WTC11 (cell line): ENCODE measurements around the gene CRTC3. TPM values are rescaled to one million over a fixed set of nuclear protein-coding genes. Genes with fewer than 3 reads are reported as not detected.

Experiments
- ATAC-seq: fragments of 200-7000 bp; cut with Tn5 transposase; 2 replicates; pipeline ENCODE4 v1.10.0; 2021; ENCODE audit warnings: mild to moderate bottlenecking, moderate library complexity
- CTCF ChIA-PET: fragments of 300-600 bp; sonication (Branson Sonifier 250); formaldehyde crosslinking; loops from one replicate; lab custom pipeline; 2021; ENCODE audit warnings: antibody characterized with exemption; lab: Charles Lee
- POLR2A ChIA-PET: fragments of 350-600 bp; sonication (Branson Sonifier 250); formaldehyde crosslinking; loops from one replicate; lab custom pipeline; 2021; ENCODE audit warnings: antibody characterized with exemption; lab: Charles Lee
- DNase-seq: peaks from one replicate; pipeline ENCODE4 v3.0.0; 2021; ENCODE audit warnings: low spot score
- H3K27ac Mint-ChIP-seq: 2 replicates; pipeline ENCODE4 v1.8.0; 2021; ENCODE audit warnings: mixed read lengths
- H3K27me3 Mint-ChIP-seq: 2 replicates; pipeline ENCODE4 v1.8.0; 2021; ENCODE audit warnings: low read depth, mild to moderate bottlenecking, moderate library complexity, mixed read lengths
- H3K36me3 Mint-ChIP-seq: 2 replicates; pipeline ENCODE4 v1.8.0; 2021; ENCODE audit warnings: mixed read lengths
- H3K4me1 Mint-ChIP-seq: 2 replicates; pipeline ENCODE4 v1.8.0; 2022; ENCODE audit warnings: mixed read lengths
- H3K4me3 Mint-ChIP-seq: 2 replicates; pipeline ENCODE4 v1.8.0; 2021; ENCODE audit warnings: mild to moderate bottlenecking, moderate library complexity, mixed read lengths
- H3K9me3 Mint-ChIP-seq: 2 replicates; pipeline ENCODE4 v1.8.0; 2021; ENCODE audit warnings: mixed read lengths
- AFF4 ChIP-seq: sonication (generic); formaldehyde crosslinking; IDR thresholded peaks from 2 replicates; pipeline ENCODE4 v1.8.1; 2023; ENCODE audit warnings: mild to moderate bottlenecking, missing genetic modification reagents, borderline replicate concordance
- ARID4B ChIP-seq: sonication (generic); formaldehyde crosslinking; IDR thresholded peaks from 2 replicates; pipeline ENCODE4 v1.8.0; 2023; ENCODE audit warnings: missing genetic modification reagents, mild to moderate bottlenecking, borderline replicate concordance
- CDX4 ChIP-seq: fragments of 250-450 bp; sonication (Bioruptor Pico); IDR thresholded peaks from 2 replicates; pipeline ENCODE4 v1.9.0; 2021; ENCODE audit warnings: moderate library complexity, mild to moderate bottlenecking, inconsistent platforms, borderline replicate concordance
- CREM ChIP-seq: sonication (generic); formaldehyde crosslinking; IDR thresholded peaks from 2 replicates; pipeline ENCODE4 v1.8.1; 2022; ENCODE audit warnings: mild to moderate bottlenecking, missing genetic modification reagents, moderate library complexity
- E2F1 ChIP-seq: sonication (generic); formaldehyde crosslinking; IDR thresholded peaks from 2 replicates; pipeline ENCODE4 v1.8.0; 2022; ENCODE audit warnings: mild to moderate bottlenecking, missing genetic modification reagents
- ESRRA ChIP-seq: sonication (generic); formaldehyde crosslinking; IDR thresholded peaks from 2 replicates; pipeline ENCODE4 v1.8.1; 2022; ENCODE audit warnings: mild to moderate bottlenecking, missing genetic modification reagents, borderline replicate concordance
- HMGXB4 ChIP-seq: sonication (generic); formaldehyde crosslinking; IDR thresholded peaks from 2 replicates; pipeline ENCODE4 v1.8.1; 2023; ENCODE audit warnings: mild to moderate bottlenecking, moderate library complexity, missing genetic modification reagents
- IRF2 ChIP-seq: sonication (generic); formaldehyde crosslinking; IDR thresholded peaks from 2 replicates; pipeline ENCODE4 v1.8.0; 2022; ENCODE audit warnings: low read depth, missing genetic modification reagents, borderline replicate concordance
- PRDM15 ChIP-seq: sonication (generic); formaldehyde crosslinking; IDR thresholded peaks from 2 replicates; pipeline ENCODE4 v1.8.0; 2022; ENCODE audit warnings: missing genetic modification reagents
- RELA ChIP-seq: sonication (generic); formaldehyde crosslinking; IDR thresholded peaks from 2 replicates; pipeline ENCODE4 v1.8.1; 2022; ENCODE audit warnings: missing genetic modification reagents, mild to moderate bottlenecking, borderline replicate concordance
- SMAD3 ChIP-seq: sonication (generic); formaldehyde crosslinking; IDR thresholded peaks from 2 replicates; pipeline ENCODE4 v1.8.0; 2022; ENCODE audit warnings: missing genetic modification reagents, mild to moderate bottlenecking, borderline replicate concordance
- SMAD4 ChIP-seq: sonication (generic); formaldehyde crosslinking; IDR thresholded peaks from 2 replicates; pipeline ENCODE4 v1.8.0; 2022; ENCODE audit warnings: mild to moderate bottlenecking, missing genetic modification reagents
- SOX15 ChIP-seq: fragments of 250-450 bp; sonication (Bioruptor Pico); IDR thresholded peaks from 2 replicates; pipeline ENCODE4 v1.9.0; 2021; ENCODE audit warnings: mild to moderate bottlenecking
- SP1 ChIP-seq: sonication (generic); formaldehyde crosslinking; conservative IDR thresholded peaks from 2 replicates; pipeline ENCODE4 v1.8.1; 2022; ENCODE audit warnings: missing genetic modification reagents
- TEAD4 ChIP-seq: sonication (generic); formaldehyde crosslinking; IDR thresholded peaks from 2 replicates; pipeline ENCODE4 v1.8.0; 2022; ENCODE audit warnings: mild to moderate bottlenecking, missing genetic modification reagents
- ZNF232 ChIP-seq: sonication (generic); formaldehyde crosslinking; IDR thresholded peaks from 2 replicates; pipeline ENCODE4 v1.8.0; 2022; ENCODE audit warnings: mild to moderate bottlenecking, missing genetic modification reagents
- ZNF532 ChIP-seq: fragments of 250-450 bp; sonication (Bioruptor Pico); IDR thresholded peaks from 2 replicates; pipeline ENCODE4 v1.9.0; 2021; ENCODE audit warnings: mild to moderate bottlenecking, borderline replicate concordance
- total RNA-seq: library from RNA; stranded (reverse); gene quantifications from 3 replicates; pipeline ENCODE4 v1.2.3, GENCODE V29; 2021

The CRTC3 gene
- total RNA-seq, 1 experiment from 2014 or later, result 8.4 TPM

GRCh38 chr15:90531147-90531546, 1.4 kb downstream of the CRTC3 start (continued):
- TF ChIP-seq SMAD3 (no peak), E2F1 (no peak), SMAD4 (CRISPR knock-in tag) (no peak), HMGXB4 (no peak), CREM (CRISPR knock-in tag) (no peak), SP1 (CRISPR knock-in tag) (no peak), ARID4B (no peak), RELA (CRISPR knock-in tag) (no peak), CDX4 (CRISPR knock-in tag) (no peak), ZNF532 (CRISPR knock-in tag) (no peak), IRF2 (no peak)

- Mint-ChIP-seq H3K36me3 (no peaks in the 10 kb centered on the region), H3K9me3 (no peaks in the 10 kb centered on the region), H3K4me1 (peaks cover 8% of the 10 kb centered on the region), H3K27ac (no peak overlapping the region), H3K27me3 (peaks cover 33% of the 10 kb centered on the region), H3K4me3 (no peak overlapping the region)
- DNase-seq (no peak), ATAC-seq (no peak)
- ChIA-PET POLR2A (no interaction called here), CTCF (interaction anchor here (1.4 to 1.7 kb wide), 2 partner anchors 113 to 215 kb away, joined by 3 to 5 read pairs; no protein-coding TSS in a partner anchor)
- TF ChIP-seq ESRRA (CRISPR knock-in tag) (no peak), AFF4 (CRISPR knock-in tag) (no peak), SOX15 (CRISPR knock-in tag) (no peak), TEAD4 (CRISPR knock-in tag) (no peak), ZNF232 (CRISPR knock-in tag) (no peak), PRDM15 (CRISPR knock-in tag) (no peak)
Measured at GRCh38 chr15:90535254-90535653, 5.5 kb downstream of the CRTC3 start.
